DOHH2 (cell line): ENCODE measurements around the gene ICE1.

Experiments
- EZH2phosphoT487 ChIP-seq: fragments of 200-600 bp; sonication (generic); IDR thresholded peaks from 2 replicates; pipeline ENCODE4 v1.6.1; 2017; ENCODE audit warnings: borderline replicate concordance, mild to moderate bottlenecking, antibody characterized with exemption, low read length, moderate library complexity, mixed read lengths
- TF ChIP-seq, protein P1 (sequence below): fragments of 200-600 bp; sonication (generic); IDR thresholded peaks from one replicate; pipeline ENCODE4 v1.5.1; 2014; ENCODE audit warnings: antibody characterized with exemption, mild to moderate bottlenecking, low read depth, low read length; ENCODE audit not compliant: poor library complexity, severe bottlenecking

DNA sequence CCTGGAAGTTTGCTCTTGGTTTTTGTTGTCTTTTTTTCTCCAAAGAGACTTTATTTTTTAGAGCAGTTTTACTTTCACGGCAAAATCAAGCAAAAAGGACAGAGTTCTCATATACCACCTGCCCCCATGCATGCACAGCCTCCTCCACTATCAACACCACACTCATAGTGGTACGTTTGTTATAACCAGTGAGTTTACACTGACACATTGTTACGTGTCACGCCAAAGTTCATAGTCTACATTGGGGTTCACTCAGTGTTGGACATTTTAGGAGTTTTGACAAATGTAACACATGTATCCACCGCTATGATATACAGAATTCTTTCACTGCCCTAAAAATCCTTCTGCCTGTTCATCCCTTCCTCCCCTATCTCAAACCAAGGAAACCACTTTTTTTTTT, 7.5 kb upstream of the ICE1 start:
- TF ChIP-seq, protein P1, sequence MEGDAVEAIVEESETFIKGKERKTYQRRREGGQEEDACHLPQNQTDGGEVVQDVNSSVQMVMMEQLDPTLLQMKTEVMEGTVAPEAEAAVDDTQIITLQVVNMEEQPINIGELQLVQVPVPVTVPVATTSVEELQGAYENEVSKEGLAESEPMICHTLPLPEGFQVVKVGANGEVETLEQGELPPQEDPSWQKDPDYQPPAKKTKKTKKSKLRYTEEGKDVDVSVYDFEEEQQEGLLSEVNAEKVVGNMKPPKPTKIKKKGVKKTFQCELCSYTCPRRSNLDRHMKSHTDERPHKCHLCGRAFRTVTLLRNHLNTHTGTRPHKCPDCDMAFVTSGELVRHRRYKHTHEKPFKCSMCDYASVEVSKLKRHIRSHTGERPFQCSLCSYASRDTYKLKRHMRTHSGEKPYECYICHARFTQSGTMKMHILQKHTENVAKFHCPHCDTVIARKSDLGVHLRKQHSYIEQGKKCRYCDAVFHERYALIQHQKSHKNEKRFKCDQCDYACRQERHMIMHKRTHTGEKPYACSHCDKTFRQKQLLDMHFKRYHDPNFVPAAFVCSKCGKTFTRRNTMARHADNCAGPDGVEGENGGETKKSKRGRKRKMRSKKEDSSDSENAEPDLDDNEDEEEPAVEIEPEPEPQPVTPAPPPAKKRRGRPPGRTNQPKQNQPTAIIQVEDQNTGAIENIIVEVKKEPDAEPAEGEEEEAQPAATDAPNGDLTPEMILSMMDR = no peak
- no peak for TF ChIP-seq EZH2phosphoT487
